GM23338 (cell line): ENCODE results near the gene WNT4. TPM values are rescaled to one million over a fixed set of nuclear protein-coding genes. Genes with fewer than 3 reads are reported as not detected.

Experiments
- ATAC-seq: fragments of 200-7000 bp; cut with Tn5 transposase; 3 replicates; pipeline ENCODE4 v1.9.1; 2020
- DNase-seq: peaks from one replicate; pipeline ENCODE4 v3.0.0-alpha.2; 2015; ENCODE audit warnings: low spot score
- H2AFZ ChIP-seq: fragments of 200-600 bp; sonication (generic); 2 replicates; pipeline ENCODE4 v1.8.0; 2016; ENCODE audit warnings: antibody characterized with exemption, mild to moderate bottlenecking, moderate library complexity
- H3F3A ChIP-seq: fragments of 200-600 bp; sonication (generic); replicated peaks from 2 replicates; pipeline ENCODE4 v1.8.0; 2017; ENCODE audit warnings: antibody characterized with exemption, mixed run types, low read depth
- H3K27ac ChIP-seq: fragments of 200-600 bp; sonication (generic); 2 replicates; pipeline ENCODE4 v1.6.1; 2016; ENCODE audit warnings: low read depth
- H3K27me3 ChIP-seq: fragments of 200-600 bp; sonication (generic); 2 replicates; pipeline ENCODE4 v1.8.0; 2016; ENCODE audit warnings: mild to moderate bottlenecking, mixed run types, moderate library complexity; ENCODE audit not compliant: insufficient read depth
- H3K36me3 ChIP-seq: fragments of 200-600 bp; sonication (generic); 2 replicates; pipeline ENCODE4 v1.8.0; 2016; ENCODE audit warnings: mild to moderate bottlenecking; ENCODE audit not compliant: insufficient read depth
- H3K4me1 ChIP-seq: fragments of 200-600 bp; sonication (generic); 2 replicates; pipeline ENCODE4 v1.8.0; 2016; ENCODE audit warnings: mild to moderate bottlenecking, moderate library complexity; ENCODE audit not compliant: insufficient read depth
- H3K4me2 ChIP-seq: fragments of 200-600 bp; sonication (generic); 2 replicates; pipeline ENCODE4 v1.7.1; 2017; ENCODE audit warnings: mixed run types
- H3K4me3 ChIP-seq: fragments of 200-600 bp; sonication (generic); 2 replicates; pipeline ENCODE4 v1.6.1; 2016; ENCODE audit warnings: mixed run types
- H3K79me2 ChIP-seq: fragments of 200-600 bp; sonication (generic); replicated peaks from 2 replicates; pipeline ENCODE4 v1.8.0; 2017; ENCODE audit warnings: mild to moderate bottlenecking; ENCODE audit not compliant: insufficient read depth
- H3K9me2 ChIP-seq: fragments of 200-600 bp; sonication (generic); 2 replicates; pipeline ENCODE4 v1.8.0; 2017; ENCODE audit not compliant: insufficient read depth
- H4K20me1 ChIP-seq: fragments of 200-600 bp; sonication (generic); replicated peaks from 2 replicates; pipeline ENCODE4 v1.8.0; 2017; ENCODE audit warnings: mild to moderate bottlenecking; ENCODE audit not compliant: insufficient read depth
- H3K27ac Mint-ChIP-seq: 2 replicates; pipeline ENCODE4 v1.8.0; 2020; ENCODE audit warnings: inconsistent platforms, mild to moderate bottlenecking, moderate library complexity, mixed read lengths
- H3K27me3 Mint-ChIP-seq: 3 replicates; pipeline ENCODE4 v1.8.0; 2022; ENCODE audit warnings: low read depth, mild to moderate bottlenecking, moderate library complexity, mixed read lengths, inconsistent platforms; ENCODE audit not compliant: insufficient read depth, poor library complexity
- H3K36me3 Mint-ChIP-seq: 3 replicates; pipeline ENCODE4 v1.8.0; 2021; ENCODE audit warnings: low read depth, mild to moderate bottlenecking, inconsistent platforms, moderate library complexity, mixed read lengths
- H3K4me1 Mint-ChIP-seq: 3 replicates; pipeline ENCODE4 v1.8.0; 2020; ENCODE audit warnings: mild to moderate bottlenecking, inconsistent platforms, mixed read lengths
- H3K4me3 Mint-ChIP-seq: 3 replicates; pipeline ENCODE4 v1.8.0; 2021; ENCODE audit warnings: moderate library complexity, mild to moderate bottlenecking, inconsistent platforms, mixed read lengths
- H3K9me3 Mint-ChIP-seq: 3 replicates; pipeline ENCODE4 v1.8.0; 2020; ENCODE audit warnings: moderate library complexity, mild to moderate bottlenecking, inconsistent platforms, mixed read lengths
- CREB1 ChIP-seq: fragments of 250-450 bp; sonication (Bioruptor Pico); IDR thresholded peaks from 2 replicates; pipeline ENCODE4 v1.5.0; 2020; ENCODE audit warnings: low read depth, mild to moderate bottlenecking, moderate library complexity
- CTCF ChIP-seq, 2 experiments: fragments of 200-600 bp in 1 of 2; sonication (generic) in 1 of 2; conservative IDR thresholded peaks; 2 replicates each; pipeline versions ENCODE4 v1.5.1 to v1.6.1; 2016 to 2017; ENCODE audit warnings: antibody characterized with exemption in 2 of 2, low read depth in 2 of 2, mild to moderate bottlenecking in 2 of 2, moderate library complexity in 1 of 2
- EZH2phosphoT487 ChIP-seq: fragments of 200-600 bp; sonication (generic); IDR thresholded peaks from one replicate; pipeline ENCODE4 v1.8.1; 2018; ENCODE audit warnings: antibody characterized with exemption; ENCODE audit not compliant: unreplicated experiment
- JUNB ChIP-seq: IDR thresholded peaks from one replicate; pipeline ENCODE4 v1.6.1; 2016; ENCODE audit warnings: antibody characterized with exemption; ENCODE audit not compliant: unreplicated experiment
- NANOG ChIP-seq: IDR thresholded peaks from 2 replicates; pipeline ENCODE4 v1.6.1; 2016; ENCODE audit warnings: antibody characterized with exemption, borderline replicate concordance
- POLR2AphosphoS5 ChIP-seq: IDR thresholded peaks from 2 replicates; pipeline ENCODE4 v1.6.1; 2016; ENCODE audit warnings: antibody characterized with exemption, low read depth
- REST ChIP-seq: IDR thresholded peaks from one replicate; pipeline ENCODE4 v1.6.1; 2018; ENCODE audit warnings: antibody characterized with exemption; ENCODE audit not compliant: unreplicated experiment
- STAT1 ChIP-seq: IDR thresholded peaks from one replicate; pipeline ENCODE4 v1.6.1; 2016; ENCODE audit warnings: antibody characterized with exemption; ENCODE audit not compliant: unreplicated experiment
- ZNF114 ChIP-seq: fragments of 250-450 bp; sonication (Bioruptor Pico); IDR thresholded peaks from 2 replicates; pipeline ENCODE4 v1.5.0; 2020; ENCODE audit warnings: mild to moderate bottlenecking, moderate library complexity
- ZNF331 ChIP-seq: fragments of 250-450 bp; sonication (Bioruptor Pico); IDR thresholded peaks from 2 replicates; pipeline ENCODE4 v1.5.0; 2020; ENCODE audit warnings: low read depth, mild to moderate bottlenecking, moderate library complexity
- long read RNA-seq: library from polyadenylated mRNA; unstranded; transcript quantifications from one replicate; pipeline ENCODE4 v2.0.0, GENCODE V29; 2020; ENCODE audit not compliant: unreplicated experiment
- polyA plus RNA-seq: library from polyadenylated mRNA; unstranded; fragments of >200 nt; fragmentation: Nextera tagmentation; extraction: Ambion mirVana; gene quantifications from 2 replicates; pipeline ENCODE4 v1.2.1, GENCODE V29; 2016
- total RNA-seq: library from RNA; depleted of rRNA; stranded (reverse); fragments of >200 nt; shearing (Covaris generic); gene quantifications from 2 replicates; pipeline ENCODE4 v1.2.3, GENCODE V29; 2014; rRNA removed

WNT4 gene
- total RNA-seq, result 0.59 TPM in 1 of 2 replicates, not detected in the other
- 0.26 and 0.79 TPM in 2 replicates for polyA plus RNA-seq
- long read RNA-seq, partial matches to known transcripts, result 0 of 1 reads
- long read RNA-seq, other reads (novel, unspliced or antisense), result 1 of 1 reads

- Histone ChIP-seq H2AFZ (peak within 1 kb of the TSS; percentile 78), H3K4me2 (peak within 1 kb of the TSS; percentile 91), H3K4me3 (peak within 1 kb of the TSS; percentile 71), H3K27ac (no peak within 1 kb of the TSS), H3K9me2 (no peaks in the 10 kb centered on the region), H4K20me1 (no peaks in the 10 kb centered on the region; the same call in 1 of the 2 replicates), H3K36me3 (no peaks in the 10 kb centered on the region), H3F3A (peaks cover 11% of the 10 kb centered on the region; the same call in 1 of the 2 replicates), H3K27me3 (peaks cover 43% of the 10 kb centered on the region), H3K4me1 (peaks cover 22% of the 10 kb centered on the region; the same call in 1 of the 2 replicates), H3K79me2 (no peaks in the 10 kb centered on the region)
- peak; percentile 79 for DNase-seq
- H3K27me3 Mint-ChIP-seq, result peaks cover 29% of the 10 kb centered on the region
- no peaks in the 10 kb centered on the region; the same call in 2 of the 3 replicates for H3K36me3 Mint-ChIP-seq
- H3K4me1 Mint-ChIP-seq, result peaks cover 26% of the 10 kb centered on the region
- no peak within 1 kb of the TSS for H3K27ac Mint-ChIP-seq
- ATAC-seq, result peak; percentile 67
- no peaks in the 10 kb centered on the region for H3K9me3 Mint-ChIP-seq
- TF ChIP-seq CTCF (conservative IDR thresholded peaks at IDR 0.05; ENCODE audit: low read depth in 2 of 2) (peak in 1 of 2 experiments; percentile 36; a peak in 2 of 4 replicates), NANOG (no peak)
- peak within 1 kb of the TSS; percentile 74 for H3K4me3 Mint-ChIP-seq
Measured at GRCh38 chr1:22143065-22144033, at the start of gene WNT4. Gene WNT4, minus strand, starts transcription at chr1:22143097. Its CDS starts 175 bp downstream, at chr1:22142922.

GRCh38 chr1:22190731-22191130 lies 47.8 kb upstream of the WNT4 start:
- Histone ChIP-seq H3K9me2 (0 out of 2 replicates have a peak, but pooled peaks cover 3% of the 10 kb centered on the region), H3F3A (no peaks in the 10 kb centered on the region), H3K36me3 (no peaks in the 10 kb centered on the region), H3K4me2 (no peak overlapping the region), H3K4me3 (no peak overlapping the region), H3K27me3 (no peaks in the 10 kb centered on the region), H4K20me1 (no peaks in the 10 kb centered on the region), H3K79me2 (no peaks in the 10 kb centered on the region), H3K27ac (no peak overlapping the region), H2AFZ (no peak overlapping the region), H3K4me1 (no peaks in the 10 kb centered on the region)
- Mint-ChIP-seq H3K4me3 (no peak overlapping the region), H3K9me3 (no peaks in the 10 kb centered on the region), H3K4me1 (no peaks in the 10 kb centered on the region; the same call in 2 of the 3 replicates), H3K27me3 (peaks cover 9% of the 10 kb centered on the region), H3K27ac (no peak overlapping the region), H3K36me3 (no peaks in the 10 kb centered on the region)
- no peak for DNase-seq
- ATAC-seq, result no peak
- TF ChIP-seq STAT1 (no peak), EZH2phosphoT487 (no peak), CREB1 (CRISPR knock-in tag) (no peak), ZNF331 (CRISPR knock-in tag) (no peak), POLR2AphosphoS5 (no peak), ZNF114 (no peak), REST (no peak), JUNB (no peak)
